Activated CD8-positive, alpha-beta memory T cell treated with anti-CD3 and anti-CD28 coated beads for 4 hours (primary cell): ENCODE measurements around the gene CENPB.
A peak's percentile ranks its signal among the peaks of the same experiment; 100 is the strongest.
"Not testable (repeated sequence)": the region's sequence is repeated elsewhere in the genome, so short reads cannot be mapped to it uniquely, and the experiment has no call there.

Experiments used
- DNase-seq, 2 donors: peaks; one replicate each; pipeline ENCODE4 v3.0.0-alpha.2; 2020; ENCODE audit warnings: low read depth in 2 of 2

CENPB gene

DNA sequence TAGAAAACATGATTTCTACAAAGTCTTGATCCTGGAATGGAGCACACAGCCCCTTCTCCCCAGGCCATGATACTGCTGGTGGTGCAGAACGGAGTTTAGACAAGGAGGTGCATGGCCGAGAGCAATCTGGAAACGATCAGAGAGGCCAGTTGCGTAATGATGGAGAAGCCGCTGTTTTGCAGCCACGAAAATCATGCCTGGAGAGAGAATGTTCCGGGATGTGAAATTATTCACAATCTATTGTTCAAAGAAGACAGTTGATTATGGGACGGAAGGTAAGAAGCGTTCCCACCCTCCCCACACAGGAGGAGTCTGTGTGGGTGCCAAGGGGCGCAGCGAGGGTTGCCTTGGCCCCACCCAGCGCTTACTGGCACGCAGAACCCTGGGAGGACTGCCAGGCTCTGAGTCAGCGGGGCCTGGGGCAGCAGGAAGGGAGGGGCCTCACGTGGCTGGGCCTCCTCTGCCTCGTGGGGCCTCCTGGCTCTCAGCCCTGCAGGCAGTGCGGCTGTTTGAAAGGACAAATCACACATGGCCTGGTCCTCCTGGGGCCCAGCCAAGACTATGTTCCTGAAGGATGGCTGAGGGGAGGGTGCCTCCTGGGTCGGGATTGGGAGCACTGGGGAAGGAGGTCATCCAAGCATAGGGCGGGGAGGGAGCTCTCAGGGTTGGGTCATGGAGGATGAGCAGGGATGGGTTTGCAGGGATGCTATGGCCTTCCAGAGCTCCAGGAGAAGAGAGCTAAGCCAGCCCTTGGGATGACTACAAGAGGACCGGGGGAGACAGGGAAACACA lies 25.1 kb upstream of the CENPB start:
- DNase-seq = peak; percentile 82 to 87

DNA sequence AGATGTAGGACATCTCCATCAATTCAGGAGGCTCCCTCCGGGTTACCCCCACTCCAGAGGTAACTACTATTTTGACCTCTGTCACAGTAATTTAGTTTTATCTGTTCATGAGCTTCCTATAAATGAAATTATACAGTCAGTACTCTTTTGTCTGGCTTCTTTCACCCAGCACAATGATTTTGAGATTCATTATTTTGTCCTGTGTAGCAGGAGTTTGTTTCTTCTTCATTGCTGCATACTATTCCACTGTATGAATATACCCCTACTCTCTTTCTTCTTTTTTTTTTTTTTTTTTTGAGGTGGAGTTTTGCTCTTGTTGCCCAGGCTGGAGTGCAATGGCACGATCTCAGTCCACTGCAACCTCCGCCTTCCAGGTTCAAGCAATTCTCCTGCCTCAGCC lies 22.0 kb upstream of the CENPB start:
- no peak for DNase-seq

DNA sequence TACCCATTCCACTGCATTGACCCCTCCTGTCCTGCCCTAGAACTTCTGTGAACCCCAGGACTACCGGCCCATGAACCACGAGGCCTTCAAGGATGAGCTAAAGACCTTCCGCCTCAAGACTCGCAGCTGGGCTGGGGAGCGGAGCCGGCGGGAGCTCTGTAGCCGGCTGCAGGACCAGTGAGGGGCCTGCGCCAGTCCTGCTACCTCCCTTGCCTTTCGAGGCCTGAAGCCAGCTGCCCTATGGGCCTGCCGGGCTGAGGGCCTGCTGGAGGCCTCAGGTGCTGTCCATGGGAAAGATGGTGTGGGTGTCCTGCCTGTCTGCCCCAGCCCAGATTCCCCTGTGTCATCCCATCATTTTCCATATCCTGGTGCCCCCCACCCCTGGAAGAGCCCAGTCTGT lies 18.2 kb upstream of the CENPB start:
- no peak for DNase-seq

DNA sequence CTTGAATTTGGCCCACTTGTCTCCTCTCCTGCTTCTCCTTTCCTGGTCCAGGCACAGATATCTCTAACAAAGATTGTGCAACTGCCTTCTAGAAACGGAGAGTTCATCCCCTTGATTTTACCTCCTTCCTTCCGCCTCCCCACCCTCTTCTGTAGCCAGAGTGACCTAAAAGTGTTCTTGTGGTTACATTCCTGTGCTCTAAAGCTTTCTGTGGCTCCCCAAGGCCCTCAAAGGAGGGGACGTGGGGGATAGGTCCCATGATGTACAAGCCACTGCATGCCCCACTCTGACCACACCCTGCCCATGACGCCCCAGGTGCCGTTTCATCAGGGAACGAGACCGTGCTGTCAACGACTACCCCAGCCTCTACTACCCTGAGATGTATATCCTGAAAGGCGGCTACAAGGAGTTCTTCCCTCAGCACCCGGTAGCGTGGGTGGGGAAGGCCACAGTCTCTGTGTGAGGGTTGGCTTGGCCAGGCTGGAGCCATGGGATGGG lies 17.8 kb upstream of the CENPB start:
- DNase-seq = no peak

DNA sequence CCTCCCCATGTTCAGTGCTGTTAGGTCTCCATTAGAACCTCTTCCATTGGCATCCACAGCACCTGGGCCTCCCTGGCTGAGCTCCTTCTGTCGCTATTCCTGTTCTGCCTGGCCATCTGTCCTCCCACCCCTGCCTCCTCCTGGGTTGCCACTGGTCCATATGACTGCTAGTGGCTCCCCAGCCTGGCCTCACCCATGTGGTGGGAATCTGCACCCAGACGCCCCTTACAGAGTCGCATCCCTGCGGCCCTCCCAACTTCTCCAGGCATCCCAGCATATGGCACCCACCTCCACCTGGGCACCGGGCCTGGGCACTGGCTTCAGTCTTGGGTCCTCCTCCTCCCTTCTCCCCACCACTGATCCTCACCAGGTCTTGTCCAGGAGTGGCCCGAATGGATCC lies 17.3 kb upstream of the CENPB start:
- no peak for DNase-seq

DNA sequence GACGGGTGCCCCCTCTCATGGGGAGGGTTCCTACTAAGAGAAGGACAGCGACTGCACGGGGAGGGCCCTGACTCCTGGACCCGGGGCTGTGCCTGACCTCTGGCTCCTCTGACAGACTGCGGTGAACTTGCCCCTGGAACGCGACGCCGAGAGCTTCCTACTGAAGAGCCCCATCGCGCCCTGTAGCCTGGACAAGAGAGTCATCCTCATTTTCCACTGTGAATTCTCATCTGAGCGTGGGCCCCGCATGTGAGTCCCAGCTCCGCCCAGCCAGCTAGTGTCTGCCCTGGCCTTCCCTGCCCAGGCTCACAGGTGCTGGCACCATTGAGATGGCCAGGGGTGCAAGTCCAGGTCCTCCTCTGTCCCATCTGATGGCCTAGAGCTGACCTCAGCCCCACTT lies 16.7 kb upstream of the CENPB start:
- DNase-seq = no peak

DNA sequence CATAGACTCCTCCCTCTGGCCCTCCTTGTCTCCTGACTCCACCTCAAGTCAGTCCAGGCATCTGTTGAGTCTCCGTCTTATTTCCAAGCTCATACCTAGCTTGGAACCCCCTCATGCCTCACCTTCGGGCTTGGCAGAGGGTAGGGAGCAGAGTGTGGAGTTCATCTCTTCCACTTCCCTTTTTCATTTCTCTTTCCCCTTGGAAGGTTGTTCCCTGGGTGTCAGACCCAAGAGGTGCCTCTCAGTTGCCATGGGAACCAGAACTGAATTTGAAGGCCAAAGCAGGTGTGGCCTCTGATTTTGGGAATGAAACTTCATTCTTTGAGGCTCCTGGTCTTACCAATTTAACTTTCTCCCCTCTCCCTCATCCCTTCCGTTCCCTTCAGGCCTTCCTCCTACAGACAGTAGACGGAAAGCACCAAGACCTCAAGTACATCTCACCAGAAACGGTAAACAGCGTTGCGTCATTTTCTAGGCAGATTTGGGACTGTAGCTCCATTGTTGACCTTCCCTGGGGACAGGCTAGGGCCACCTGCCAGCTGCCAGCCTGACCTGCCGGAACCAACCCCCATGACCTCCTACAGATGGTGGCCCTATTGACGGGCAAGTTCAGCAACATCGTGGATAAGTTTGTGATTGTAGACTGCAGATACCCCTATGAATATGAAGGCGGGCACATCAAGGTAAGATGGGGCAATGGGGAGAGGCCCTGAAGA lies 16.1 kb upstream of the CENPB start:
- DNase-seq = no peak

DNA sequence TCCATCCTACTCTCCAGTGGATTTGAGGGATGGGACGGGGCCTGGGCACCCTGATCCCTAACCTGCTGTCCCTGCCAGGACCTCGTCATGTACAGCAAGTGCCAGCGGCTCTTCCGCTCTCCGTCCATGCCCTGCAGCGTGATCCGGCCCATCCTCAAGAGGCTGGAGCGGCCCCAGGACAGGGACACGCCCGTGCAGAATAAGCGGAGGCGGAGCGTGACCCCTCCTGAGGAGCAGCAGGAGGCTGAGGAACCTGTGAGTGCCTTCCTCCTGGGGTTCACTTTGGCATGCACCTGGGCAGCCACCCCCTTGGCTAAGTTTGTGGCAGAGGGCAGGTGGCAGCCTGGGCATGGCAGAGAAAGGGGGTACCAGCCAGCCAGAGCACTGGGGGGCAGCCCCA lies 15.3 kb upstream of the CENPB start:
- no peak for DNase-seq

DNA sequence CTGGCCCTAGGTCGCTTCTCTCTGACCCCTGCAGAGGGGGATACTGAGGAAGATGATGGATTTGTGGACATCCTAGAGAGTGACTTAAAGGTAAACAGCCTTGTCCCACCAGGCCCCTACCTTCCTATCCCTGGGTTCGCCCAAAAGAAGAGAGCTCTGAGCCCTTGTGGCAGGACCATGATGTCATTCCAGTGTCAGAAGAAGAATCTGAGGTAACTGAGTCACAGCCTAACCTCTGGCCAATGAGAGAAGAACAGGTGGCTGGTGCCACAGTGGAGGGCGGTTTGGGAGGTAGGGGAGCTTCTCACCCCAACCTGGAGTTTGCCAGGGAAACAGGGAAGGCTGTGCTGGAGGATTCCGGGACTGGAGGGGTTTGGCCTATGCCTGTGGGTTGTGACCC lies 14.8 kb upstream of the CENPB start:
- no peak for DNase-seq

DNA sequence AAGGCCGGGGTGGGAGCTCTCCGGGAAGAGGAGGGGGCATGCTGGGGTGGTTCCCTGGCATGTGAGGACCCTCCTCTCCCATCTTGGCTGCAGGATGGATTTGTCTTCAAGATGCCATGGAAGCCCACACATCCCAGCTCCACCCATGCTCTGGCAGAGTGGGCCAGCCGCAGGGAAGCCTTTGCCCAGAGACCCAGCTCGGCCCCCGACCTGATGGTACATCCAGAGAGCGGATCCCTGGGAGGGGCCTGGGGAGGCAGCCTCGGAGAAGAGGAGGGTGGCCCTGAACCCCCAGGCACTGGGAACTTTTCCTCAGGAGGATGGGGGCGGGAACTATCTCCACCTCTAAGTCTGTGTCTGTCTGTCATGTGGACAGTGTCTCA lies 14.3 kb upstream of the CENPB start:
- DNase-seq = no peak

DNA sequence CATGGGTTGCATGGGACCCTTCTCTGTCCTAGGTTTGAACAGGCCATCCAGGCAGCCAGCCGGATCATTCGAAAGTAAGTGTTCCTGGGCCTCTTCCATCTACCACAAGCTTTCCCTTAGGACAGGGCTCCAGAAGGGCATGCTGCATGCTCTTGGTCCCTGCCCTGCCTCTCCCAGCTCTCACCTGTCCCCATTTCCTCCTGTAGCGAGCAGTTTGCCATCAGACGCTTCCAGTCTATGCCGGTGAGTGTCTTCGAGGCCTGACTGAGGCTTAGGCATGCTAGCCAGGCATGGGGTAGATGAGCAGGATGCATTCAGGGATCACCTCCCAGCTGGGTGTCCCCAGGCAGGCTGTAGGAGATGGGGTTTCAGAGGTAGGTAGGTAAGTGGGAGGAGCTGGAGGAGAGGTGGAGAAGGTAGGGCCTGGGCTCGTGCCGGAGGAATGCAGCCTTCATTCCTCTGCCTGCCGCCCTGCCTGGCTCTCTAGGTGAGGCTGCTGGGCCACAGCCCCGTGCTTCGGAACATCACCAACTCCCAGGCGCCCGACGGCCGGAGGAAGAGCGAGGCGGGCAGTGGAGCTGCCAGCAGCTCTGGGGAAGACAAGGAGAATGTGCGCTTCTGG lies 13.8 kb upstream of the CENPB start:
- DNase-seq = no peak

DNA sequence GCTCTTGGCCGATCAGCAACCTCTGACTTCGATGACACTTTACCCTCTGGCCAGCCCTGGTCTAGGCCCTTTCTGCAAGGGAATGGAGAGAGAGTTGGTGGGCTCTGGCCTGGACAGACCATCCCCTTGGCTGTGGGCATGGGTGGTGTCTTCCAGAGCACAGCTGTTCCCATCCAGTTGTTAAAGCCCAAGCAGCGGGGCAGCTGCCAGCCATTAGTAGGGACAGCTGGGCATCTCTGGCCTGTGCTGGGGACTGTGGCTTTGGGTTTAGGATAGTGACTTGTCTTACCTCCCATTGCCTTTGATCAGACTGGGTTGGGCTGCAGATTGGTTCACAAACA lies 12.3 kb upstream of the CENPB start:
- no peak for DNase-seq

DNA sequence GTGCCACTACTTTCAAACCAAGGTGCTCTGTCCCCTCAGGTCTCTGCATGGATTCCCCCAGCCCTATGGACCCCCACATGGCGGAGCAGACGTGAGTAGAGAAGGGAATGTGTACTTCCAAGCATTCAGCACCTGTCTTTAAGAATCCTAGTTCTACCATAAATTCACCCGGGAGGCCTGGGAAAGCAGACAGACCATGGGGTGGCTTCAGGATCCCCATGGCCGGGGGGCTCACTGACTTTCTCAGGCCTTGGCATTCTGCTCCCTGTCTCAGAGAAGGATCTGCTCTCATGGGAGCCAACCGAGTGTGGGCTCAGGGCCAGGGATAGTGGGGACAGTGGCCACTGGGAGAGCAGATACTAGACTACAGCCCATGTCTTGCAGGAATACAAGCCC lies 11.8 kb upstream of the CENPB start:
- no peak for DNase-seq

DNA sequence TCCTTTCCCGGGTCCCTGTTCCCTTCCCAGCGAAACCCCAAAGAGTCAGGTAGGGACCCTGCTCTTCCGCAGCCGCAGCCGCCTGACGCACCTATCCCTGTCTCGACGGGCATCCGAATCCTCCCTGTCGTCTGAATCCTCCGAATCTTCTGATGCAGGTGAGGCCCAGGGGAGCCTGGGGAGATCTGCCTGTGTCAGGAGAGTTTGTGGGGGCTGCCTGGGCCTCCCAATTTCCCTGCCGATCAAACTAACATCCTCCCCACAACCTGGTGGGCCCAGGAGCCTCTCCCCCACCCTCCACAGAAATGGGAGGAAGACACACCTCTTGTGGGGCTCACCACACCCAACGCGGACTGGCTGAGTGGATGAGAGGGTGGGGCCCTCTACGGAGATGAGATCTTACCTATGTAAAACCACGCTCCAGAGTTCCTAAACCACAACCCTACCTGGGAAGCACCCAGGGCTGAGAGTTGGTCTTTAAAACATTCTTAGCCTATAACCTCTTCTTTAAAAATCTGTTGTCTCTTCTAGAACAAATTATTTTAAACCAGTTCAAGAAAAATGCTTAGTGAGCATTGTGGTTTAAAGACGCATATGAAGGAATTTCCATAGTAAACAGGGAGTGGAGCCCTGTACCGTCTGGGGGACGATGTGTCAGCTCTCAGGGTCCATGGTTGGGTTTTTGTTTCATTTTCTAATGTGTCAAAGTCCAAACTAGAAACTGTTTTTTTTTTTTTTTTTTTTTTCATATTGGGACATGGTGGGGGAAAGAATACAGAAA lies 11.2 kb upstream of the CENPB start:
- DNase-seq = no peak

DNA sequence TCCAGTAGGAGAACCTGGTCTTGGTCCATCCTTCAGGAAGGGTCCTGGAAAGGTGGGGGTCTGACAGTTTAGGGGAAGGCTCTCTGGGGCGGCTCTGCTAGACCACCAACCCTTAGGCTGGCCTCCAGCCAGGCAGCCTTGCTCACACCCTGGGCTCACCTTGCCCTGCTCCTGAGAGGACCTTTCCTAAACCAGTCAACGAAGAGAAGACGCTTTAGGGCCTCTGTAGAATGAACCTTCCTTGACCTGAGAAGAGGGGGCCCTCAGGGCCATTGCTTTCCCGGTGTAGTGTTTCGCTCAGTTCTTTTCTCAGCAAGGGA lies 10.6 kb upstream of the CENPB start:
- no peak for DNase-seq

DNA sequence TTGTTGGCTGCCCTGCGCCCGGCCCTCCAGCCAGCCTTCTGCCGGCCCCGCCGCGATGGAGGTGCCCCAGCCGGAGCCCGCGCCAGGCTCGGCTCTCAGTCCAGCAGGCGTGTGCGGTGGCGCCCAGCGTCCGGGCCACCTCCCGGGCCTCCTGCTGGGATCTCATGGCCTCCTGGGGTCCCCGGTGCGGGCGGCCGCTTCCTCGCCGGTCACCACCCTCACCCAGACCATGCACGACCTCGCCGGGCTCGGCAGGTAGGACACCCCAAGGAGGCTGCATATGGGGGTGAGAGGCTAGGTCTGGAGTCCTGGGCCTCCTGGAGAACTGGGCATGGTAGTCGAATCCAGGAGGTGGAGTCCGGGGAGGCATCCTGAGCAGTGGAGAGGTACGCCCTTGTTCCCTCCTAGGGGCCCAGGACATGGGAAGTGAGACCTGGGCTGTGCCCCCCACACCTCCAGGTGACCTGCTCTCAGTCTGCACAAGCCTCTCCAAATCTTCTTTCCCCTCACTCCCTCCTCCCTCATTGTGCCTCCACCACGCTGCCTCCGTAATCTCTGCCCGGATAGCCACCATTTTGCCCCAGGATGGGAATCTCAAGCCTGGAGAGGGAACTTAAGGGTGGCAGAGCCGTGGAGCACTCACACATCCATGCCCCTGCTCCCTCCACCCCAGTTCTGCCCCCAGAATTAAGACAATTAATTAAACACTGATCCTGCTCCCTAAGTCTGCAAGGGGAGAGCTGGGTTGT lies 10.1 kb upstream of the CENPB start:
- DNase-seq = no peak

DNA sequence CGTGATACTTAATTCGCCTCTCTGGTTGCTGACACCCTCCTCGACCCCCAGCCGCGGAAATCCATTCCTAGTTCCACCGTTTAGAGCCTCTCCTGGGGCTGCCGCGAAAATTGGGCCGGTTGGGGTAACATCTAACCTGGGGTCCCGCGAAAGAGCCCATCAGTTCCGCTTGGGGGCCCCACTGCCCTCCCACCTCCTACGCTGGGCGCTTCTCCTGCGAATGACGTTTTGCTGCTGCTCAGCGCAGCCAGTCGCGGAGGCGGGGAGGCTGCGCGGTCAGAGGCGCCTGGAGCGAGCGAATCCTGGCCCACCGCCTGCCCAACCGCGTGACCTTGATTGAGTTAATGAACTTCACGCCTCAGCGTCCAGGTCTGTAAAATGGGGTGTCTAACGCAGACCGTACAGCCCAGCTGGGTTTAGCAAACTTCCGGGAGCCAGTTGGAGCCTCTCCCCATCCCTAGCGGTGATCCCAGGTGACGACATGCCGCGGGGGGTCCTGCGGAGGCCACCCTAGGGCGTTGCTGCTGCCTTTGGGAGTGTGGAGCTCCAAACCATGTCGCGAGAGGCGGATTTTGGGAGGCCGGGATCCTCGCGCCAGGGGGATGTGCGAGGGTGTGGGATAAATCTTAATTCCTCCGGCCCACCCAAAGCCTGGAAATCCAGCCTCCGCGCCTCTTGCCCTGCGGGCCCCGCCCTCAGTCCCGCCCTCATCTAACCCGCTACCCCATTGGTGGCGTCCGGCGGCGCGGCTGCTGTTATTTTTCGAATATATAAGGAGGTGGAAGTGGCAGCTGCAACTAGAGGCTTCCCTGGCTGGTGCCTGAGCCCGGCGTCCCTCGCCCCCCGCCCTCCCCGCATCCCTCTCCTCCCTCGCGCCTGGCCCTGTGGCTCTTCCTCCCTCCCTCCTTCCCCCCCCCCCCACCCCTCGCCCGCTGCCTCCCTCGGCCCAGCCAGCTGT lies 9.2 kb upstream of the CENPB start, which contains the start of gene CDC25B:
Gene CDC25B, plus strand, starts transcription at position 800 of the 958 bp plus-strand sequence. CDS start 222 bp downstream, outside the sequence.
- peak; percentile 74 to 80 for DNase-seq

DNA sequence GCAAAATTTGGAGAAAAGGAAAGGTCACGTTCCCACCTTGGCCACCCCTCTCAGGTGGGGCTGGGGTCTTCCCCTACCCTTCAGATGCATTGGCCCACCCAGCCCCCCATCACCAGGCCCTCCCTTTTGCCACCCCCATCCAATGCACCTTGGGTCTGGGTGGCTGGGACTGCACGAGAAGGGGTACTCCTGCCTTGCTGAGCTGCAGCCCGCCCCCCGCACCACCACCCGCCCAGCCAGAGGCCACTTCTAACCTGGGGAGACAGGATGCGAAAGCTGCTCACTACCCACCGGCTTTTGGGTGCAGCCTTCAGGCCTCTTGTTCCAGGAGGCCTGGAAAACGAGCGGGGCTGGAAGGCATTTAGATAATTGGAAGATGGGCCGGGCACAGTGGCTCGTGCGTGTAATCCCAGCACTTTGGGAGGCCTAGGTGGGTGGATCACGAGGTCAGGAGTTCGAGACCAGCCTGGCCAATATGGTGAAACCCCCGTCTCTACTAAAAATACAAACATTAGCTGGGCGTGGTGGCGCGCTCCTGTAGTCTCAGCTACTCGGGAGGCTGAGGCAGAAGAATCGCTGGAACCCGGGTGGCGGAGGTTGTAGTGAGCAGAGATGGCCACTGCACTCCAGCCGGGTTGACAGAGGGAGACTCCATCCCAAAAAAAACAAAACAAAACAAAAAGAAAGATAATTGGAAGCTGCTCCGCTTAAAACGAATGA lies 8.3 kb upstream of the CENPB start:
- no peak for DNase-seq

DNA sequence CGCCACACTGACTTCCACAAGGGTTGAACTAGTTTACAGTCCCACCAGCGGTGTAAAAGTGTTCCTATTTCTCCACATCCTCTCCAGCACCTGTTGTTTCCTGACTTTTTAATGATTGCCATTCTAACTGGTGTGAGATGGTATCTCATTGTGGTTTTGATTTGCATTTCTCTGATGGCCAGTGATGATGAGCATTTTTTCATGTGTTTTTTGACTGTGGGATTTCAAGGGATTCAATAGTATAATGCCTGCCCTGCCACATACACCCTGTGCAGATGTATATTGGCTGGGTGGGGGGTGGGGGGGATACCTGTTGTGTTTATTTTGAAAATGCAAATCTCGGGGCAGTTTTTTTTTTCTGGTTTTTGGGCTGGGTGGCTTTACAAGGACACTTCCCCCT lies 7.6 kb upstream of the CENPB start:
- DNase-seq = not testable (repeated sequence)

DNA sequence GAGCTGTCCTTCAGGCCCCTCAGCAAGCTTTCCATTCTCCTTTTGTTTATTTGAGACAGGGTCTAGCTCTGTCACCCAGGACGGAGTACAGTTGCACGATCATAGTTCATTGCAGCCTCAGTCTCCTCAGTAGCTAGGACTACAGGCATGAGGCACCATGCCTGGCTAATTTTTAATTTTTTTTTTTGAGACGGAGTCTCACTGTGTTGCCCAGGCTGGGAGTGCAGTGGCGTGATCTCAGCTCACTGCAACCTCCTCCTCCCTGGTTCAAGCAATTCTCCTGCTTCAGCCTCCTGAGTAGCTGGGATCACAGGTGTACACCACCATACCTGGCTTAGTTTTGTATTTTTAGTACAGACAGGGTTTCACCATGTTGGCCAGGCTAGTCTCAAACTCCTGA lies 2.7 kb upstream of the CENPB start:
- DNase-seq = not testable (repeated sequence)
